ENCODE measurements around the gene TTC12.

The TTC12 gene

GRCh38 chr11:113282898-113283437, 31.4 kb upstream of the TTC12 start:
- in situ Hi-C loops (cut with MboI; ENCODE audit: low sequenced_read_pairs), result loop anchor here (25.0 kb wide), 1 partner anchor 1071 kb away; no protein-coding TSS in a partner anchor

GRCh38 chr11:113283881-113284280, 30.5 kb upstream of the TTC12 start:
- in situ Hi-C loops (cut with MboI; ENCODE audit: low sequenced_read_pairs), result loop anchor here (25.0 kb wide), 1 partner anchor 1072 kb away; no protein-coding TSS in a partner anchor

- in situ Hi-C loops (cut with MboI; ENCODE audit: low sequenced_read_pairs), result loop anchor here (25.0 kb wide), 1 partner anchor 1074 kb away; no protein-coding TSS in a partner anchor
Observed at GRCh38 chr11:113286009-113286408, 28.4 kb upstream of the TTC12 start.

GRCh38 chr11:113286509-113287497, 27.6 kb upstream of the TTC12 start:
- in situ Hi-C loops (cut with MboI; ENCODE audit: low sequenced_read_pairs), result loop anchor here (25.0 kb wide), 1 partner anchor 1075 kb away; no protein-coding TSS in a partner anchor

GRCh38 chr11:113287801-113288200, 26.6 kb upstream of the TTC12 start:
- in situ Hi-C loops (cut with MboI; ENCODE audit: low sequenced_read_pairs), result loop anchor here (25.0 kb wide), 1 partner anchor 1076 kb away; no protein-coding TSS in a partner anchor

GRCh38 chr11:113288286-113288863, 26.0 kb upstream of the TTC12 start:
- in situ Hi-C loops (cut with MboI; ENCODE audit: low sequenced_read_pairs), result loop anchor here (25.0 kb wide), 1 partner anchor 1076 kb away; no protein-coding TSS in a partner anchor

- in situ Hi-C loops (cut with MboI; ENCODE audit: low sequenced_read_pairs), result loop anchor here (25.0 kb wide), 1 partner anchor 1077 kb away; no protein-coding TSS in a partner anchor
Observed at GRCh38 chr11:113289431-113290187, 24.8 kb upstream of the TTC12 start.

- in situ Hi-C loops (cut with MboI; ENCODE audit: low sequenced_read_pairs), result loop anchor here (25.0 kb wide), 1 partner anchor 1082 kb away; no protein-coding TSS in a partner anchor
Observed at GRCh38 chr11:113293936-113294335, 20.4 kb upstream of the TTC12 start.

GRCh38 chr11:113295993-113296392, 18.4 kb upstream of the TTC12 start:
- in situ Hi-C loops (cut with MboI; ENCODE audit: low sequenced_read_pairs), result loop anchor here (25.0 kb wide), 1 partner anchor 1084 kb away; no protein-coding TSS in a partner anchor

GRCh38 chr11:113296447-113297205, 17.8 kb upstream of the TTC12 start:
- in situ Hi-C loops (cut with MboI; ENCODE audit: low sequenced_read_pairs), result loop anchor here (25.0 kb wide), 1 partner anchor 1084 kb away; no protein-coding TSS in a partner anchor

GRCh38 chr11:113298496-113298895, 15.9 kb upstream of the TTC12 start:
- in situ Hi-C loops (cut with MboI; ENCODE audit: low sequenced_read_pairs), result loop anchor here (25.0 kb wide), 1 partner anchor 1086 kb away; no protein-coding TSS in a partner anchor

GRCh38 chr11:113304916-113305315, 9.5 kb upstream of the TTC12 start:
- in situ Hi-C loops (cut with MboI; ENCODE audit: low sequenced_read_pairs), result loop anchor here (25.0 kb wide), 2 partner anchors 482 to 957 kb away; partner anchors contain the start of gene CLDN25

- in situ Hi-C loops (cut with MboI; ENCODE audit: low sequenced_read_pairs), result loop anchor here (25.0 kb wide), 2 partner anchors 482 to 957 kb away; partner anchors contain the start of gene CLDN25
Observed at GRCh38 chr11:113305440-113306336, 8.7 kb upstream of the TTC12 start.

GRCh38 chr11:113308601-113309000, 5.8 kb upstream of the TTC12 start:
- in situ Hi-C loops (cut with MboI; ENCODE audit: low sequenced_read_pairs), result loop anchor here (25.0 kb wide), 2 partner anchors 479 to 954 kb away; partner anchors contain the start of gene CLDN25

GRCh38 chr11:113311536-113311935, 2.8 kb upstream of the TTC12 start:
- in situ Hi-C loops (cut with MboI; ENCODE audit: low sequenced_read_pairs), result loop anchor here (25.0 kb wide), 2 partner anchors 476 to 951 kb away; partner anchors contain the start of gene CLDN25

GRCh38 chr11:113313601-113314000, 782 bp upstream of the TTC12 start:
- in situ Hi-C loops (cut with MboI; ENCODE audit: low sequenced_read_pairs), result loop anchor here (25.0 kb wide), 2 partner anchors 474 to 949 kb away; partner anchors contain the start of gene CLDN25

GRCh38 chr11:113314065-113314388, 356 bp upstream of the TTC12 start:
- in situ Hi-C loops (cut with MboI; ENCODE audit: low sequenced_read_pairs), result loop anchor here (25.0 kb wide), 2 partner anchors 473 to 948 kb away; partner anchors contain the start of gene CLDN25

- in situ Hi-C loops (cut with MboI; ENCODE audit: low sequenced_read_pairs), result loop anchor here (25.0 kb wide), 2 partner anchors 471 to 946 kb away; partner anchors contain the start of gene CLDN25
Observed at GRCh38 chr11:113315811-113316210, 1.4 kb downstream of the TTC12 start.

All from HL-60/S4 treated with retinoic acid at 250 ng/mL for 4 days and 3 days (cell line).